GM12891 (cell line): ENCODE data around the gene FMO3.

Experiments used
- PAX5 ChIP-seq: IDR thresholded peaks from 2 replicates; pipeline ENCODE4 v1.6.1; 2011; ENCODE audit warnings: low read length, moderate library complexity, mild to moderate bottlenecking; ENCODE audit not compliant: insufficient read depth, severe bottlenecking
- POLR2A ChIP-seq: IDR thresholded peaks from 2 replicates; pipeline ENCODE4 v1.6.1; 2011; ENCODE audit warnings: low read depth, low read length, control low read depth
- POLR2AphosphoS5 ChIP-seq: IDR thresholded peaks from 2 replicates; pipeline ENCODE4 v1.6.1; 2011; ENCODE audit warnings: low read depth, low read length, control low read depth
- SPI1 ChIP-seq: IDR thresholded peaks from 2 replicates; pipeline ENCODE4 v1.6.1; 2011; ENCODE audit warnings: low read depth, low read length, control low read depth
- TAF1 ChIP-seq: IDR thresholded peaks from 2 replicates; pipeline ENCODE4 v1.6.1; 2011; ENCODE audit warnings: low read depth, low read length, control low read depth

DNA sequence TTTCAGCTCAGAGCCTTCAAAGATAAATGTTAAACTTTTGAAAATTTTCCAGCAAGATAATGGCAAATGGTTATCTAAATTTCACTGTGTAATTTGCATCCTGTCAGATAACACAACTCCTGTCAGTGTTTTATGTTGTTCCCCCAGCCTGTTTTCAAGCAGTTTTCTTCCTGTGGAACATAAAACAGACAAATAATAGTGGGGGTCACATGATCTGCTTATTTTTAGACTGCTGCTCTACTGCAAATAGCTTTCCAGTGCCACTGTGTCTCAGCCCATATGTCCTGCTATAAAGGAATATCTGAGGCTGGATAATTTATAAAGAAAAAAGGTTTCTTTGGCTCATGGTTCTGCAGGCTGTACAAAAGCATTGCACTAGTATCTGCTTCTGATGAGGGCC lies 32.2 kb downstream of the FMO3 start:
- TF ChIP-seq POLR2A (no peak), POLR2AphosphoS5 (no peak), TAF1 (no peak), SPI1 (no peak), PAX5 (no peak)
